Prostate gland (tissue), 2 donors: ENCODE results near the gene IL32.
"Not testable (repeated sequence)": the region's sequence is repeated elsewhere in the genome, so short reads cannot be mapped to it uniquely, and the experiment has no call there.

Source experiments
- POLR2A ChIP-seq: fragments of 450-650 bp; IDR thresholded peaks from one replicate; pipeline ENCODE4 v1.6.1; 2016; ENCODE audit warnings: antibody characterized with exemption, mild to moderate bottlenecking
- POLR2AphosphoS5 ChIP-seq: sonication (generic); formaldehyde crosslinking; IDR thresholded peaks from one replicate; pipeline ENCODE4 v1.6.1; 2017; ENCODE audit warnings: antibody characterized with exemption
- TF ChIP-seq, protein P1 (sequence below), 4 experiments: fragments of 200-600 bp in 2 of 4; fragments of 450-650 bp in 2 of 4; sonication (generic) in 2 of 4; IDR thresholded peaks; 1 replicate in 3 of 4; 2 replicates in 1 of 4; pipeline ENCODE4 v1.5.1; 2016 to 2019; ENCODE audit warnings: antibody characterized with exemption in 4 of 4, mild to moderate bottlenecking in 2 of 4, moderate library complexity in 2 of 4

DNA sequence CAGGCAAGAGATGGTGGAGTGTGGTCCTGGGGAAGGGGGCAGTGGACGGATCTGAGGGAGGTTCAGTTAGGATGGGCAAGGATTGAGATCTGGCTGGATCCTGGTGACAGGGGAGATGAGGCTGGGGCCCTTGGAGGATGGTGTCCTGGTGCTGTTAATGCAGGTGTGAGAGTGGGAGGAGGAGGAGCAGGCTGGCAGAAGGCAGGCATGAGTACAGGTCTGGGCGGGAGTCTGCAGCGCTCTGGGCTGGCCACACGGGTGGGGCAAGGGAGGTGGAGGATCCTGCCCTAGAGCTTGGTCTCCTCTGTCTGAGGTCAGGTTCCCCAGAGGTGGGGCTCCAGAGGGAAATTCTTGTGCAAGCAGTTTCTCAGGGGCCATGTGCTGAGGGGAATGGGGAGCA lies 6.7 kb downstream of the IL32 start:
- TF ChIP-seq, protein P1, sequence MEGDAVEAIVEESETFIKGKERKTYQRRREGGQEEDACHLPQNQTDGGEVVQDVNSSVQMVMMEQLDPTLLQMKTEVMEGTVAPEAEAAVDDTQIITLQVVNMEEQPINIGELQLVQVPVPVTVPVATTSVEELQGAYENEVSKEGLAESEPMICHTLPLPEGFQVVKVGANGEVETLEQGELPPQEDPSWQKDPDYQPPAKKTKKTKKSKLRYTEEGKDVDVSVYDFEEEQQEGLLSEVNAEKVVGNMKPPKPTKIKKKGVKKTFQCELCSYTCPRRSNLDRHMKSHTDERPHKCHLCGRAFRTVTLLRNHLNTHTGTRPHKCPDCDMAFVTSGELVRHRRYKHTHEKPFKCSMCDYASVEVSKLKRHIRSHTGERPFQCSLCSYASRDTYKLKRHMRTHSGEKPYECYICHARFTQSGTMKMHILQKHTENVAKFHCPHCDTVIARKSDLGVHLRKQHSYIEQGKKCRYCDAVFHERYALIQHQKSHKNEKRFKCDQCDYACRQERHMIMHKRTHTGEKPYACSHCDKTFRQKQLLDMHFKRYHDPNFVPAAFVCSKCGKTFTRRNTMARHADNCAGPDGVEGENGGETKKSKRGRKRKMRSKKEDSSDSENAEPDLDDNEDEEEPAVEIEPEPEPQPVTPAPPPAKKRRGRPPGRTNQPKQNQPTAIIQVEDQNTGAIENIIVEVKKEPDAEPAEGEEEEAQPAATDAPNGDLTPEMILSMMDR (IDR thresholded peaks at IDR 0.05): not testable (repeated sequence)
- not testable (repeated sequence) for TF ChIP-seq POLR2AphosphoS5, POLR2A
